Measurements from ENCODE around the gene FKBP4. TPM values are rescaled to one million over a fixed set of nuclear protein-coding genes. Genes with fewer than 3 reads are reported as not detected.

Gene FKBP4
- total and polyA plus RNA-seq, 2 of the 13 experiments (the other 11 are each of a cell fraction or from before 2014, with no cell fraction given): 25.7 to 66.1 TPM

DNA sequence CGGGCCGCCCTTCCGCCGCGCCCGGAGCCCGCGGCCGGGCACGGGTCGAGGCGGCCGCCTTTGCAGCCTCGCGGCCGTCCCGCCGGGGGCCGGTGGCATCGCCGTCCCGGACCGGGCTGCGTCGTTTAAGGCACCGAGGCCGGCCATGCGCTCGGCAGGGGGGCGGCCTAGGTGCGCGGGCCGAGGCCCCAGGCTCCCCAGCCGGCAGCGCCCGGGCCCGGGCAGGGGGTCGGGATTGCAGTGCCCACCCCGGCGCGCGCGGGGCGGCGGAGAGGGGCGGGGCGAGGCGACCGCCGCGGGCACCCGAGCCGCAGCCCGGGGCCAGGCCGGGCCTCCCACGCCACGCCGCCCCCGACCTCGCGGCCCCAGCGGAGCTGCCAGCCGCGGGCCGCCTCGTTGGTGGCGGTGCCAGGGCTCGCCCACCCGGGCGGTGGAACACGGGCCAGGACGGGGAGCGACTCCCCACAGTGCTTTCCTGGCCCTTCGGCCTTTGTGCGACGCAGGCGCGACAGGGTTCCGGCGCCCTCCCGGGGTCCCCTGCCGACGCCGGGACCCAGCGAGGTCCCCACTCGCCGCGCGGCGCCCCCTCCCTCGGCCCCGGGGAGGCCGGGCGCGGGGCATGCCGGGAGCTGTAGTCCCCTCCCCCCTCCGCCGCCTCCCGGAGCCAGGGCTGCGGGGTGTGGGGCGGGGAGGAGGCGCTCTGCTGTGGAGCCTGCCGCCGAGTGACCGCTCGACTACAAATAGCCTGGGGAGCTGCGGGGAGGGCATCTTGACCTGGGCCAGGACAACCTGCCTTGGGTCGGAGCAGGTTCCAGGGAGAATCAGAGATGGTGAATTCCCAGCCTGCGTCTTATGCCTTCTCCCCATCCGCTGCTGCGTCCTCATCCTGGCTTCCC is 769 bp downstream of the FKBP4 start (continued):
- TF ChIP-seq RBAK (CRISPR knock-in tag; IDR thresholded peaks at IDR 0.05): no peak
- TF ChIP-seq, protein P1, sequence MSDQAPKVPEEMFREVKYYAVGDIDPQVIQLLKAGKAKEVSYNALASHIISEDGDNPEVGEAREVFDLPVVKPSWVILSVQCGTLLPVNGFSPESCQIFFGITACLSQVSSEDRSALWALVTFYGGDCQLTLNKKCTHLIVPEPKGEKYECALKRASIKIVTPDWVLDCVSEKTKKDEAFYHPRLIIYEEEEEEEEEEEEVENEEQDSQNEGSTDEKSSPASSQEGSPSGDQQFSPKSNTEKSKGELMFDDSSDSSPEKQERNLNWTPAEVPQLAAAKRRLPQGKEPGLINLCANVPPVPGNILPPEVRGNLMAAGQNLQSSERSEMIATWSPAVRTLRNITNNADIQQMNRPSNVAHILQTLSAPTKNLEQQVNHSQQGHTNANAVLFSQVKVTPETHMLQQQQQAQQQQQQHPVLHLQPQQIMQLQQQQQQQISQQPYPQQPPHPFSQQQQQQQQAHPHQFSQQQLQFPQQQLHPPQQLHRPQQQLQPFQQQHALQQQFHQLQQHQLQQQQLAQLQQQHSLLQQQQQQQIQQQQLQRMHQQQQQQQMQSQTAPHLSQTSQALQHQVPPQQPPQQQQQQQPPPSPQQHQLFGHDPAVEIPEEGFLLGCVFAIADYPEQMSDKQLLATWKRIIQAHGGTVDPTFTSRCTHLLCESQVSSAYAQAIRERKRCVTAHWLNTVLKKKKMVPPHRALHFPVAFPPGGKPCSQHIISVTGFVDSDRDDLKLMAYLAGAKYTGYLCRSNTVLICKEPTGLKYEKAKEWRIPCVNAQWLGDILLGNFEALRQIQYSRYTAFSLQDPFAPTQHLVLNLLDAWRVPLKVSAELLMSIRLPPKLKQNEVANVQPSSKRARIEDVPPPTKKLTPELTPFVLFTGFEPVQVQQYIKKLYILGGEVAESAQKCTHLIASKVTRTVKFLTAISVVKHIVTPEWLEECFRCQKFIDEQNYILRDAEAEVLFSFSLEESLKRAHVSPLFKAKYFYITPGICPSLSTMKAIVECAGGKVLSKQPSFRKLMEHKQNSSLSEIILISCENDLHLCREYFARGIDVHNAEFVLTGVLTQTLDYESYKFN (CRISPR knock-in tag; conservative IDR thresholded peaks at IDR 0.05): peak; percentile 23; the same call in 1 of the 2 replicates
- TF ChIP-seq ZNF672 (CRISPR knock-in tag; IDR thresholded peaks at IDR 0.05): no peak
- TF ChIP-seq, protein P2, sequence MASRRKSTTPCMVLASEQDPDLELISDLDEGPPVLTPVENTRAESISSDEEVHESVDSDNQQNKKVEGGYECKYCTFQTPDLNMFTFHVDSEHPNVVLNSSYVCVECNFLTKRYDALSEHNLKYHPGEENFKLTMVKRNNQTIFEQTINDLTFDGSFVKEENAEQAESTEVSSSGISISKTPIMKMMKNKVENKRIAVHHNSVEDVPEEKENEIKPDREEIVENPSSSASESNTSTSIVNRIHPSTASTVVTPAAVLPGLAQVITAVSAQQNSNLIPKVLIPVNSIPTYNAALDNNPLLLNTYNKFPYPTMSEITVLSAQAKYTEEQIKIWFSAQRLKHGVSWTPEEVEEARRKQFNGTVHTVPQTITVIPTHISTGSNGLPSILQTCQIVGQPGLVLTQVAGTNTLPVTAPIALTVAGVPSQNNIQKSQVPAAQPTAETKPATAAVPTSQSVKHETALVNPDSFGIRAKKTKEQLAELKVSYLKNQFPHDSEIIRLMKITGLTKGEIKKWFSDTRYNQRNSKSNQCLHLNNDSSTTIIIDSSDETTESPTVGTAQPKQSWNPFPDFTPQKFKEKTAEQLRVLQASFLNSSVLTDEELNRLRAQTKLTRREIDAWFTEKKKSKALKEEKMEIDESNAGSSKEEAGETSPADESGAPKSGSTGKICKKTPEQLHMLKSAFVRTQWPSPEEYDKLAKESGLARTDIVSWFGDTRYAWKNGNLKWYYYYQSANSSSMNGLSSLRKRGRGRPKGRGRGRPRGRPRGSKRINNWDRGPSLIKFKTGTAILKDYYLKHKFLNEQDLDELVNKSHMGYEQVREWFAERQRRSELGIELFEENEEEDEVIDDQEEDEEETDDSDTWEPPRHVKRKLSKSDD (CRISPR knock-in tag; IDR thresholded peaks at IDR 0.05; ENCODE audit: low read depth): no peak
- TF ChIP-seq, protein P3, sequence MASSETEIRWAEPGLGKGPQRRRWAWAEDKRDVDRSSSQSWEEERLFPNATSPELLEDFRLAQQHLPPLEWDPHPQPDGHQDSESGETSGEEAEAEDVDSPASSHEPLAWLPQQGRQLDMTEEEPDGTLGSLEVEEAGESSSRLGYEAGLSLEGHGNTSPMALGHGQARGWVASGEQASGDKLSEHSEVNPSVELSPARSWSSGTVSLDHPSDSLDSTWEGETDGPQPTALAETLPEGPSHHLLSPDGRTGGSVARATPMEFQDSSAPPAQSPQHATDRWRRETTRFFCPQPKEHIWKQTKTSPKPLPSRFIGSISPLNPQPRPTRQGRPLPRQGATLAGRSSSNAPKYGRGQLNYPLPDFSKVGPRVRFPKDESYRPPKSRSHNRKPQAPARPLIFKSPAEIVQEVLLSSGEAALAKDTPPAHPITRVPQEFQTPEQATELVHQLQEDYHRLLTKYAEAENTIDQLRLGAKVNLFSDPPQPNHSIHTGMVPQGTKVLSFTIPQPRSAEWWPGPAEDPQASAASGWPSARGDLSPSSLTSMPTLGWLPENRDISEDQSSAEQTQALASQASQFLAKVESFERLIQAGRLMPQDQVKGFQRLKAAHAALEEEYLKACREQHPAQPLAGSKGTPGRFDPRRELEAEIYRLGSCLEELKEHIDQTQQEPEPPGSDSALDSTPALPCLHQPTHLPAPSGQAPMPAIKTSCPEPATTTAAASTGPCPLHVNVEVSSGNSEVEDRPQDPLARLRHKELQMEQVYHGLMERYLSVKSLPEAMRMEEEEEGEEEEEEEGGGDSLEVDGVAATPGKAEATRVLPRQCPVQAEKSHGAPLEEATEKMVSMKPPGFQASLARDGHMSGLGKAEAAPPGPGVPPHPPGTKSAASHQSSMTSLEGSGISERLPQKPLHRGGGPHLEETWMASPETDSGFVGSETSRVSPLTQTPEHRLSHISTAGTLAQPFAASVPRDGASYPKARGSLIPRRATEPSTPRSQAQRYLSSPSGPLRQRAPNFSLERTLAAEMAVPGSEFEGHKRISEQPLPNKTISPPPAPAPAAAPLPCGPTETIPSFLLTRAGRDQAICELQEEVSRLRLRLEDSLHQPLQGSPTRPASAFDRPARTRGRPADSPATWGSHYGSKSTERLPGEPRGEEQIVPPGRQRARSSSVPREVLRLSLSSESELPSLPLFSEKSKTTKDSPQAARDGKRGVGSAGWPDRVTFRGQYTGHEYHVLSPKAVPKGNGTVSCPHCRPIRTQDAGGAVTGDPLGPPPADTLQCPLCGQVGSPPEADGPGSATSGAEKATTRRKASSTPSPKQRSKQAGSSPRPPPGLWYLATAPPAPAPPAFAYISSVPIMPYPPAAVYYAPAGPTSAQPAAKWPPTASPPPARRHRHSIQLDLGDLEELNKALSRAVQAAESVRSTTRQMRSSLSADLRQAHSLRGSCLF (CRISPR knock-in tag; IDR thresholded peaks at IDR 0.05; ENCODE audit: borderline replicate concordance): no peak
- TF ChIP-seq ZNF629 (CRISPR knock-in tag; conservative IDR thresholded peaks at IDR 0.05): no peak
- TF ChIP-seq SNAI1 (CRISPR knock-in tag; IDR thresholded peaks at IDR 0.05; ENCODE audit: borderline replicate concordance): no peak
- TF ChIP-seq ZNF335 (CRISPR knock-in tag; IDR thresholded peaks at IDR 0.05): 0 out of 2 replicates have a peak, but pooled peaks have one; percentile 46
- TF ChIP-seq, protein P4, sequence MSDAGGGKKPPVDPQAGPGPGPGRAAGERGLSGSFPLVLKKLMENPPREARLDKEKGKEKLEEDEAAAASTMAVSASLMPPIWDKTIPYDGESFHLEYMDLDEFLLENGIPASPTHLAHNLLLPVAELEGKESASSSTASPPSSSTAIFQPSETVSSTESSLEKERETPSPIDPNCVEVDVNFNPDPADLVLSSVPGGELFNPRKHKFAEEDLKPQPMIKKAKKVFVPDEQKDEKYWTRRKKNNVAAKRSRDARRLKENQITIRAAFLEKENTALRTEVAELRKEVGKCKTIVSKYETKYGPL (CRISPR knock-in tag; IDR thresholded peaks at IDR 0.05): no peak
- no peak for TF ChIP-seq NR2F6 (IDR thresholded peaks at IDR 0.05)
- no peak for TF ChIP-seq NR2F6 (CRISPR knock-in tag; IDR thresholded peaks at IDR 0.05)
- no peak for TF ChIP-seq ZNF770 (CRISPR knock-in tag; IDR thresholded peaks at IDR 0.05)
- peak; percentile 39; the same call in 1 of the 2 replicates for TF ChIP-seq ISL2 (CRISPR knock-in tag; IDR thresholded peaks at IDR 0.05)

All from HepG2 (cell line).